WTC11 (cell line): Measurements from ENCODE around the gene SORL1. TPM values are rescaled to one million over a fixed set of nuclear protein-coding genes. Genes with fewer than 3 reads are reported as not detected.

Experiments
- ATAC-seq: fragments of 200-7000 bp; cut with Tn5 transposase; 2 replicates; pipeline ENCODE4 v1.10.0; 2021; ENCODE audit warnings: mild to moderate bottlenecking, moderate library complexity
- CTCF ChIA-PET: fragments of 300-600 bp; sonication (Branson Sonifier 250); formaldehyde crosslinking; loops from one replicate; lab custom pipeline; 2021; ENCODE audit warnings: antibody characterized with exemption; lab: Charles Lee
- POLR2A ChIA-PET: fragments of 350-600 bp; sonication (Branson Sonifier 250); formaldehyde crosslinking; loops from one replicate; lab custom pipeline; 2021; ENCODE audit warnings: antibody characterized with exemption; lab: Charles Lee
- DNase-seq: peaks from one replicate; pipeline ENCODE4 v3.0.0; 2021; ENCODE audit warnings: low spot score
- H3K27ac Mint-ChIP-seq: 2 replicates; pipeline ENCODE4 v1.8.0; 2021; ENCODE audit warnings: mixed read lengths
- H3K27me3 Mint-ChIP-seq: 2 replicates; pipeline ENCODE4 v1.8.0; 2021; ENCODE audit warnings: low read depth, mild to moderate bottlenecking, moderate library complexity, mixed read lengths
- H3K36me3 Mint-ChIP-seq: 2 replicates; pipeline ENCODE4 v1.8.0; 2021; ENCODE audit warnings: mixed read lengths
- H3K4me1 Mint-ChIP-seq: 2 replicates; pipeline ENCODE4 v1.8.0; 2022; ENCODE audit warnings: mixed read lengths
- H3K4me3 Mint-ChIP-seq: 2 replicates; pipeline ENCODE4 v1.8.0; 2021; ENCODE audit warnings: mild to moderate bottlenecking, moderate library complexity, mixed read lengths
- H3K9me3 Mint-ChIP-seq: 2 replicates; pipeline ENCODE4 v1.8.0; 2021; ENCODE audit warnings: mixed read lengths
- ATF1 ChIP-seq: sonication (generic); formaldehyde crosslinking; IDR thresholded peaks from 2 replicates; pipeline ENCODE4 v1.8.1; 2023; ENCODE audit warnings: mild to moderate bottlenecking, moderate library complexity, missing genetic modification reagents
- EMX1 ChIP-seq: fragments of 250-450 bp; sonication (Bioruptor Pico); IDR thresholded peaks from 2 replicates; pipeline ENCODE4 v1.8.0; 2021; ENCODE audit warnings: mild to moderate bottlenecking
- FOXJ3 ChIP-seq: sonication (generic); formaldehyde crosslinking; IDR thresholded peaks from 2 replicates; pipeline ENCODE4 v1.9.0; 2021; ENCODE audit warnings: missing genetic modification reagents, mild to moderate bottlenecking, borderline replicate concordance
- HMGA2 ChIP-seq: fragments of 250-450 bp; sonication (Bioruptor Pico); IDR thresholded peaks from 2 replicates; pipeline ENCODE4 v1.4.0; 2021; ENCODE audit warnings: mild to moderate bottlenecking, moderate library complexity
- NFE2L1 ChIP-seq: sonication (generic); formaldehyde crosslinking; IDR thresholded peaks from 2 replicates; pipeline ENCODE4 v1.8.1; 2023; ENCODE audit warnings: missing genetic modification reagents
- PRRX2 ChIP-seq: fragments of 250-450 bp; sonication (Bioruptor Pico); IDR thresholded peaks from 2 replicates; pipeline ENCODE4 v1.8.0; 2021; ENCODE audit warnings: mild to moderate bottlenecking
- RORB ChIP-seq: fragments of 250-450 bp; sonication (Bioruptor Pico); IDR thresholded peaks from 2 replicates; pipeline ENCODE4 v1.9.0; 2021; ENCODE audit warnings: mild to moderate bottlenecking
- ZNF232 ChIP-seq: sonication (generic); formaldehyde crosslinking; IDR thresholded peaks from 2 replicates; pipeline ENCODE4 v1.8.0; 2022; ENCODE audit warnings: mild to moderate bottlenecking, missing genetic modification reagents
- ZNF263 ChIP-seq: sonication (generic); formaldehyde crosslinking; IDR thresholded peaks from 2 replicates; pipeline ENCODE4 v1.8.1; 2022; ENCODE audit warnings: low read depth, mild to moderate bottlenecking, moderate library complexity, missing genetic modification reagents
- total RNA-seq: library from RNA; stranded (reverse); gene quantifications from 3 replicates; pipeline ENCODE4 v1.2.3, GENCODE V29; 2021
- TF ChIP-seq, protein P1 (sequence below): sonication (generic); formaldehyde crosslinking; IDR thresholded peaks from 2 replicates; pipeline ENCODE4 v1.8.1; 2022; ENCODE audit warnings: low read depth, missing genetic modification reagents, borderline replicate concordance
- TF ChIP-seq, protein P2 (sequence below): sonication (generic); formaldehyde crosslinking; IDR thresholded peaks from 2 replicates; pipeline ENCODE4 v1.8.0; 2022; ENCODE audit warnings: mild to moderate bottlenecking, missing genetic modification reagents
- TF ChIP-seq, protein P3 (sequence below): sonication (generic); formaldehyde crosslinking; IDR thresholded peaks from 2 replicates; pipeline ENCODE4 v1.8.1; 2023; ENCODE audit warnings: mild to moderate bottlenecking, missing genetic modification reagents, moderate library complexity
- TF ChIP-seq, protein P4 (sequence below): sonication (generic); formaldehyde crosslinking; IDR thresholded peaks from 2 replicates; pipeline ENCODE4 v1.8.0; 2022; ENCODE audit warnings: mild to moderate bottlenecking, missing genetic modification reagents
- TF ChIP-seq, protein P5 (sequence below): sonication (generic); formaldehyde crosslinking; IDR thresholded peaks from 2 replicates; pipeline ENCODE4 v1.8.0; 2023; ENCODE audit warnings: missing genetic modification reagents, mild to moderate bottlenecking, borderline replicate concordance

Gene SORL1
- total RNA-seq, 1 experiment from 2014 or later, result 87.1 TPM

DNA sequence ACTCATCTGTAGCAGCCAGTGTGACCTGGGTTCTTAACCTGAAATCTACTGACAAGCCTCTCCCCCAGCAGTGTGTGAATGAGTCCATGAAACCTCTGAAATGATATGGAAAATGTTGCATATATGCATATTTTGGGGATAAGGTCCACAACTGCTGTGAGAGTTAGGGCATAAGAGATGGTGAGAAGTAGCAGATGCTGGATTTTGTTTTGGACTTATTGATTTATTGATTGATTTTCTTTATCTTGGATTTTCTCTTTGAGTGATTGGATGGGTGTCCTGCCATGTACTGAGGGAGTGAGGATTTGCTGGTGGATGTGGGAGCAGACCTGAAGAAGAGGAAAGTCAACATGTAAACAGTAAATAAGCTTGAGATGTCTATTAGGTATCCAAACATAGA, 212.0 kb downstream of the SORL1 start (continued):
- TF ChIP-seq, protein P1, sequence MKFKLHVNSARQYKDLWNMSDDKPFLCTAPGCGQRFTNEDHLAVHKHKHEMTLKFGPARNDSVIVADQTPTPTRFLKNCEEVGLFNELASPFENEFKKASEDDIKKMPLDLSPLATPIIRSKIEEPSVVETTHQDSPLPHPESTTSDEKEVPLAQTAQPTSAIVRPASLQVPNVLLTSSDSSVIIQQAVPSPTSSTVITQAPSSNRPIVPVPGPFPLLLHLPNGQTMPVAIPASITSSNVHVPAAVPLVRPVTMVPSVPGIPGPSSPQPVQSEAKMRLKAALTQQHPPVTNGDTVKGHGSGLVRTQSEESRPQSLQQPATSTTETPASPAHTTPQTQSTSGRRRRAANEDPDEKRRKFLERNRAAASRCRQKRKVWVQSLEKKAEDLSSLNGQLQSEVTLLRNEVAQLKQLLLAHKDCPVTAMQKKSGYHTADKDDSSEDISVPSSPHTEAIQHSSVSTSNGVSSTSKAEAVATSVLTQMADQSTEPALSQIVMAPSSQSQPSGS (CRISPR knock-in tag), result no peak
- TF ChIP-seq PRRX2 (CRISPR knock-in tag), result no peak
- TF ChIP-seq, protein P2, sequence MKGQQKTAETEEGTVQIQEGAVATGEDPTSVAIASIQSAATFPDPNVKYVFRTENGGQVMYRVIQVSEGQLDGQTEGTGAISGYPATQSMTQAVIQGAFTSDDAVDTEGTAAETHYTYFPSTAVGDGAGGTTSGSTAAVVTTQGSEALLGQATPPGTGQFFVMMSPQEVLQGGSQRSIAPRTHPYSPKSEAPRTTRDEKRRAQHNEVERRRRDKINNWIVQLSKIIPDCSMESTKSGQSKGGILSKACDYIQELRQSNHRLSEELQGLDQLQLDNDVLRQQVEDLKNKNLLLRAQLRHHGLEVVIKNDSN (CRISPR knock-in tag), result no peak
- TF ChIP-seq, protein P3, sequence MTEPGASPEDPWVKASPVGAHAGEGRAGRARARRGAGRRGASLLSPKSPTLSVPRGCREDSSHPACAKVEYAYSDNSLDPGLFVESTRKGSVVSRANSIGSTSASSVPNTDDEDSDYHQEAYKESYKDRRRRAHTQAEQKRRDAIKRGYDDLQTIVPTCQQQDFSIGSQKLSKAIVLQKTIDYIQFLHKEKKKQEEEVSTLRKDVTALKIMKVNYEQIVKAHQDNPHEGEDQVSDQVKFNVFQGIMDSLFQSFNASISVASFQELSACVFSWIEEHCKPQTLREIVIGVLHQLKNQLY, result no peak

DNA sequence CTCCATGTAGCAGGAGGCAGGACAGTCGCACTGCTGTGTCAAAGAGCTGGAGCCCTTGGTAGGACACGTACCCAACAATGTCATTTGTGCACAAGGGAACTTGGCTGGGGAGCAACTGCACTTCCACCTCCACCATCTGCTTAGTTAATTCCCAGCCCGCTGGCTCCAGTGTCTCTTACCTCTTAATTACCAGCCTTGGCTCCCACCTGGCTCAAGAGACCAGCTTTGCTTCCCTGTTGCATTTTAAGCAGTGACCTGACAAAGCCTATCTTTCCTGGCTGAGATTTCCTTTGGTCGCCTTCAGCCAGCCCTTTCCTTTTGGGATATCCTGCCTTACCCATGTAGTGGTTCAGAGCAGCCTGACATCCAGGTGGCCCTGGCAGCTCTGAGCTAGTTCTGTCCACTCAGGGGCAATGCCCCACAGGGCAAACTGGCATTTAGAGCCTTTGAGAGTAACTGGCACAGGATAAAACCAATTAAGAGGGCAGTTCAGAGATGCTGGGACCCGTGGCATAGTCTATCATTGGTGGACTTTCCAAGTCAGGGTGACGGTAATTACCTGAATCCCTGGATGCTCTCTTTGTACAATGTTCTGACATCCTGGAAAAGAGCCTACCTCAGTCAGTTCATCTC, 213.2 kb downstream of the SORL1 start:
- H3K27ac Mint-ChIP-seq, result no peak overlapping the region
- DNase-seq, result no peak
- CTCF ChIA-PET, result interaction anchor here (2.2 kb wide), 1 partner anchor 10 kb away, joined by 7 read pairs; no protein-coding TSS in a partner anchor
- no peak for TF ChIP-seq NFE2L1 (CRISPR knock-in tag)
- TF ChIP-seq HMGA2 (CRISPR knock-in tag), result no peak
- TF ChIP-seq, protein P4, sequence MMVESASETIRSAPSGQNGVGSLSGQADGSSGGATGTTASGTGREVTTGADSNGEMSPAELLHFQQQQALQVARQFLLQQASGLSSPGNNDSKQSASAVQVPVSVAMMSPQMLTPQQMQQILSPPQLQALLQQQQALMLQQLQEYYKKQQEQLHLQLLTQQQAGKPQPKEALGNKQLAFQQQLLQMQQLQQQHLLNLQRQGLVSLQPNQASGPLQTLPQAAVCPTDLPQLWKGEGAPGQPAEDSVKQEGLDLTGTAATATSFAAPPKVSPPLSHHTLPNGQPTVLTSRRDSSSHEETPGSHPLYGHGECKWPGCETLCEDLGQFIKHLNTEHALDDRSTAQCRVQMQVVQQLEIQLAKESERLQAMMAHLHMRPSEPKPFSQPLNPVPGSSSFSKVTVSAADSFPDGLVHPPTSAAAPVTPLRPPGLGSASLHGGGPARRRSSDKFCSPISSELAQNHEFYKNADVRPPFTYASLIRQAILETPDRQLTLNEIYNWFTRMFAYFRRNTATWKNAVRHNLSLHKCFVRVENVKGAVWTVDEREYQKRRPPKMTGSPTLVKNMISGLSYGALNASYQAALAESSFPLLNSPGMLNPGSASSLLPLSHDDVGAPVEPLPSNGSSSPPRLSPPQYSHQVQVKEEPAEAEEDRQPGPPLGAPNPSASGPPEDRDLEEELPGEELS (CRISPR knock-in tag), result no peak
- TF ChIP-seq ZNF232 (CRISPR knock-in tag), result no peak
- TF ChIP-seq, protein P5, sequence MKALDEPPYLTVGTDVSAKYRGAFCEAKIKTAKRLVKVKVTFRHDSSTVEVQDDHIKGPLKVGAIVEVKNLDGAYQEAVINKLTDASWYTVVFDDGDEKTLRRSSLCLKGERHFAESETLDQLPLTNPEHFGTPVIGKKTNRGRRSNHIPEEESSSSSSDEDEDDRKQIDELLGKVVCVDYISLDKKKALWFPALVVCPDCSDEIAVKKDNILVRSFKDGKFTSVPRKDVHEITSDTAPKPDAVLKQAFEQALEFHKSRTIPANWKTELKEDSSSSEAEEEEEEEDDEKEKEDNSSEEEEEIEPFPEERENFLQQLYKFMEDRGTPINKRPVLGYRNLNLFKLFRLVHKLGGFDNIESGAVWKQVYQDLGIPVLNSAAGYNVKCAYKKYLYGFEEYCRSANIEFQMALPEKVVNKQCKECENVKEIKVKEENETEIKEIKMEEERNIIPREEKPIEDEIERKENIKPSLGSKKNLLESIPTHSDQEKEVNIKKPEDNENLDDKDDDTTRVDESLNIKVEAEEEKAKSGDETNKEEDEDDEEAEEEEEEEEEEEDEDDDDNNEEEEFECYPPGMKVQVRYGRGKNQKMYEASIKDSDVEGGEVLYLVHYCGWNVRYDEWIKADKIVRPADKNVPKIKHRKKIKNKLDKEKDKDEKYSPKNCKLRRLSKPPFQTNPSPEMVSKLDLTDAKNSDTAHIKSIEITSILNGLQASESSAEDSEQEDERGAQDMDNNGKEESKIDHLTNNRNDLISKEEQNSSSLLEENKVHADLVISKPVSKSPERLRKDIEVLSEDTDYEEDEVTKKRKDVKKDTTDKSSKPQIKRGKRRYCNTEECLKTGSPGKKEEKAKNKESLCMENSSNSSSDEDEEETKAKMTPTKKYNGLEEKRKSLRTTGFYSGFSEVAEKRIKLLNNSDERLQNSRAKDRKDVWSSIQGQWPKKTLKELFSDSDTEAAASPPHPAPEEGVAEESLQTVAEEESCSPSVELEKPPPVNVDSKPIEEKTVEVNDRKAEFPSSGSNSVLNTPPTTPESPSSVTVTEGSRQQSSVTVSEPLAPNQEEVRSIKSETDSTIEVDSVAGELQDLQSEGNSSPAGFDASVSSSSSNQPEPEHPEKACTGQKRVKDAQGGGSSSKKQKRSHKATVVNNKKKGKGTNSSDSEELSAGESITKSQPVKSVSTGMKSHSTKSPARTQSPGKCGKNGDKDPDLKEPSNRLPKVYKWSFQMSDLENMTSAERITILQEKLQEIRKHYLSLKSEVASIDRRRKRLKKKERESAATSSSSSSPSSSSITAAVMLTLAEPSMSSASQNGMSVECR (CRISPR knock-in tag), result no peak
- TF ChIP-seq ATF1 (CRISPR knock-in tag), result no peak
- H3K4me1 Mint-ChIP-seq, result no peaks in the 10 kb centered on the region
- H3K27me3 Mint-ChIP-seq, result peaks cover 2% of the 10 kb centered on the region; the same call in 1 of the 2 replicates
- peaks cover 9% of the 10 kb centered on the region for H3K9me3 Mint-ChIP-seq
- POLR2A ChIA-PET, result no interaction called here
- ATAC-seq, result no peak
- no peaks in the 10 kb centered on the region for H3K36me3 Mint-ChIP-seq
- no peak overlapping the region for H3K4me3 Mint-ChIP-seq

DNA sequence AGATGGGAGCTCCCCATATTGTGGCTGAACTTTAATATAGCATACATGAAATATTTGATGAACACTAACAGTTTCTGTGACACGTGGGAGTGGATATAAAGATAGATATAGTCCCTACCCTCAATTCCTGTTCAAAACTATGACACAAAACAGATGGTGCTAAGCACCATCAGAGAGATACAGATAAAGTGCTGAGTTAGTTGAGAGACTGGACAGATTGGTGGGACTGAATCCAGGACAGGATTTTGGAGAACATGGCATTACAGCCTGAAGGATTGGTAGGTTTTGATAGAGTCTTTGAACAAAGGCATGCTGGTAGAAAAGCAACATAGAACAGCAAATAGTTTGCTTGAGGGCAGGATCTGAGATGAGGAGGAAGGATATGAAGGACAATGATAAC, 215.7 kb downstream of the SORL1 start:
- no peak for DNase-seq
- CTCF ChIA-PET, result no interaction called here
- no peaks in the 10 kb centered on the region for H3K36me3 Mint-ChIP-seq
- POLR2A ChIA-PET, result no interaction called here
- H3K27me3 Mint-ChIP-seq, result peaks cover 2% of the 10 kb centered on the region; the same call in 1 of the 2 replicates
- no peak for TF ChIP-seq RORB (CRISPR knock-in tag)
- no peak for TF ChIP-seq EMX1
- no peak for TF ChIP-seq ZNF263 (CRISPR knock-in tag)
- no peak for TF ChIP-seq FOXJ3 (CRISPR knock-in tag)
- no peak for ATAC-seq
- no peak overlapping the region for H3K4me3 Mint-ChIP-seq
- peaks cover 14% of the 10 kb centered on the region for H3K4me1 Mint-ChIP-seq
- no peak overlapping the region for H3K27ac Mint-ChIP-seq
- peaks cover 9% of the 10 kb centered on the region for H3K9me3 Mint-ChIP-seq
